Activated CD4-positive, alpha-beta memory T cell treated with anti-CD3 and anti-CD28 coated beads for 36 hours (primary cell): Measurements from ENCODE around the gene FOXI1. TPM values are rescaled to one million over a fixed set of nuclear protein-coding genes. Genes with fewer than 3 reads are reported as not detected.

Source experiments
- total RNA-seq, 2 experiments: library from RNA; stranded (reverse); gene quantifications; one replicate each; pipeline ENCODE4 v1.2.3, GENCODE V29; 2021

Gene FOXI1
- total RNA-seq, 2 experiments from 2014 or later, result not detected

Other genes with a start within 250 kb of the FOXI1 start
- not detected for gene INSYN2B, start 125.4 kb upstream of the FOXI1 start, total RNA-seq
- not detected for gene C5orf58, start 127.1 kb downstream of the FOXI1 start, total RNA-seq
- 100 to 1,000 TPM; 212 to 213 TPM for gene LCP2, start 191.9 kb downstream of the FOXI1 start, total RNA-seq